GM23338 (cell line): ENCODE measurements around the gene ATP6V0A4.

ENCODE experiments used
- CREB1 ChIP-seq: fragments of 250-450 bp; sonication (Bioruptor Pico); IDR thresholded peaks from 2 replicates; pipeline ENCODE4 v1.5.0; 2020; ENCODE audit warnings: low read depth, mild to moderate bottlenecking, moderate library complexity
- CTCF ChIP-seq, 2 experiments: fragments of 200-600 bp in 1 of 2; sonication (generic) in 1 of 2; conservative IDR thresholded peaks; 2 replicates each; pipeline versions ENCODE4 v1.5.1 to v1.6.1; 2016 to 2017; ENCODE audit warnings: antibody characterized with exemption in 2 of 2, low read depth in 2 of 2, mild to moderate bottlenecking in 2 of 2, moderate library complexity in 1 of 2
- ETS1 ChIP-seq: IDR thresholded peaks from 2 replicates; pipeline ENCODE4 v1.6.1; 2016; ENCODE audit warnings: antibody characterized with exemption
- EZH2 ChIP-seq: fragments of 200-600 bp; sonication (generic); IDR thresholded peaks from one replicate; pipeline ENCODE4 v1.8.0; 2017; ENCODE audit warnings: antibody characterized with exemption, mild to moderate bottlenecking, low read depth; ENCODE audit not compliant: unreplicated experiment
- EZH2phosphoT487 ChIP-seq: fragments of 200-600 bp; sonication (generic); IDR thresholded peaks from one replicate; pipeline ENCODE4 v1.8.1; 2018; ENCODE audit warnings: antibody characterized with exemption; ENCODE audit not compliant: unreplicated experiment
- JUNB ChIP-seq: IDR thresholded peaks from one replicate; pipeline ENCODE4 v1.6.1; 2016; ENCODE audit warnings: antibody characterized with exemption; ENCODE audit not compliant: unreplicated experiment
- POLR2AphosphoS5 ChIP-seq: IDR thresholded peaks from 2 replicates; pipeline ENCODE4 v1.6.1; 2016; ENCODE audit warnings: antibody characterized with exemption, low read depth
- REST ChIP-seq: IDR thresholded peaks from one replicate; pipeline ENCODE4 v1.6.1; 2018; ENCODE audit warnings: antibody characterized with exemption; ENCODE audit not compliant: unreplicated experiment
- ZNF114 ChIP-seq: fragments of 250-450 bp; sonication (Bioruptor Pico); IDR thresholded peaks from 2 replicates; pipeline ENCODE4 v1.5.0; 2020; ENCODE audit warnings: mild to moderate bottlenecking, moderate library complexity
- ZNF331 ChIP-seq: fragments of 250-450 bp; sonication (Bioruptor Pico); IDR thresholded peaks from 2 replicates; pipeline ENCODE4 v1.5.0; 2020; ENCODE audit warnings: low read depth, mild to moderate bottlenecking, moderate library complexity

- TF ChIP-seq CTCF (conservative IDR thresholded peaks at IDR 0.05; ENCODE audit: low read depth in 2 of 2) (no peak), POLR2AphosphoS5 (no peak), EZH2 (no peak), REST (no peak), EZH2phosphoT487 (no peak), ETS1 (no peak), JUNB (no peak), CREB1 (CRISPR knock-in tag) (no peak), ZNF331 (no peak), ZNF114 (no peak)
These were observed 44.9 kb downstream of the ATP6V0A4 start for GRCh38 chr7:138753150-138753518.
